Glutamatergic neuron (in vitro differentiated cells): ENCODE measurements around the gene BMPER. TPM values are rescaled to one million over a fixed set of nuclear protein-coding genes. Genes with fewer than 3 reads are reported as not detected.

ENCODE experiments used
- DNase-seq: peaks from one replicate; pipeline ENCODE4 v3.0.0; 2022
- H3K27ac Mint-ChIP-seq: one replicate; pipeline ENCODE4 v1.8.0; 2020; ENCODE audit warnings: mild to moderate bottlenecking, mixed read lengths, inconsistent platforms; ENCODE audit not compliant: unreplicated experiment
- H3K27me3 Mint-ChIP-seq: one replicate; pipeline ENCODE4 v1.8.0; 2020; ENCODE audit warnings: mild to moderate bottlenecking, moderate library complexity, mixed read lengths, inconsistent platforms; ENCODE audit not compliant: unreplicated experiment
- H3K36me3 Mint-ChIP-seq: one replicate; pipeline ENCODE4 v1.8.0; 2020; ENCODE audit warnings: mild to moderate bottlenecking, mixed read lengths, inconsistent platforms; ENCODE audit not compliant: unreplicated experiment
- H3K4me1 Mint-ChIP-seq: one replicate; pipeline ENCODE4 v1.8.0; 2020; ENCODE audit warnings: mild to moderate bottlenecking, low read depth, mixed read lengths, inconsistent platforms; ENCODE audit not compliant: unreplicated experiment
- H3K4me3 Mint-ChIP-seq: one replicate; pipeline ENCODE4 v1.8.0; 2020; ENCODE audit warnings: mild to moderate bottlenecking, mixed read lengths, inconsistent platforms; ENCODE audit not compliant: unreplicated experiment
- H3K9me3 Mint-ChIP-seq: one replicate; pipeline ENCODE4 v1.8.0; 2020; ENCODE audit warnings: mild to moderate bottlenecking, moderate library complexity, mixed read lengths, inconsistent platforms; ENCODE audit not compliant: unreplicated experiment
- CTCF ChIP-seq: fragments of 200-600 bp; sonication (generic); IDR thresholded peaks from one replicate; pipeline ENCODE4 v1.5.0; 2021; ENCODE audit not compliant: partially characterized antibody, unreplicated experiment
- total RNA-seq: library from RNA; stranded (reverse); fragmentation: NEBNext Ultra II Directional; extraction: Animal tissue kit (Norgen Biotek cat#: 25700); gene quantifications from one replicate; pipeline ENCODE4 v1.2.1, GENCODE V29; 2021; ENCODE audit not compliant: unreplicated experiment

The BMPER gene
- total RNA-seq, 1 donor from 2014 or later, result 16.2 TPM

GRCh38 chr7:34034728-34035127 is 129.4 kb downstream of the BMPER start:
- no peak for TF ChIP-seq CTCF
- Mint-ChIP-seq H3K4me1 (peaks cover 6% of the 10 kb centered on the region), H3K36me3 (no peaks in the 10 kb centered on the region), H3K27me3 (peaks cover 2% of the 10 kb centered on the region), H3K27ac (peak overlapping the region; percentile 85), H3K4me3 (no peak overlapping the region), H3K9me3 (peaks cover 5% of the 10 kb centered on the region)
- no peak for DNase-seq

GRCh38 chr7:34036051-34036920 is 130.9 kb downstream of the BMPER start:
- DNase-seq, result no peak
- no peak overlapping the region for H3K27ac Mint-ChIP-seq

GRCh38 chr7:34036972-34037792 is 131.8 kb downstream of the BMPER start:
- Mint-ChIP-seq H3K27me3 (peaks cover 2% of the 10 kb centered on the region), H3K4me3 (no peak overlapping the region), H3K36me3 (no peaks in the 10 kb centered on the region), H3K9me3 (peaks cover 5% of the 10 kb centered on the region), H3K4me1 (peaks cover 6% of the 10 kb centered on the region), H3K27ac (no peak overlapping the region)
- TF ChIP-seq CTCF, result no peak
- DNase-seq, result no peak

More at GRCh38 chr7:34036051-34036920, 130.9 kb downstream of the BMPER start:
- Mint-ChIP-seq H3K4me3 (no peak overlapping the region), H3K27me3 (peaks cover 2% of the 10 kb centered on the region), H3K9me3 (peaks cover 5% of the 10 kb centered on the region), H3K4me1 (peaks cover 6% of the 10 kb centered on the region), H3K36me3 (no peaks in the 10 kb centered on the region)
- TF ChIP-seq CTCF, result no peak

- Mint-ChIP-seq H3K36me3 (no peaks in the 10 kb centered on the region), H3K27ac (no peak overlapping the region), H3K27me3 (peaks cover 2% of the 10 kb centered on the region), H3K4me1 (peaks cover 10% of the 10 kb centered on the region), H3K4me3 (no peak overlapping the region), H3K9me3 (peaks cover 6% of the 10 kb centered on the region)
- no peak for DNase-seq
- no peak for TF ChIP-seq CTCF
Observed at GRCh38 chr7:34038816-34039470, 133.6 kb downstream of the BMPER start.
